Stimulated activated CD4-positive, alpha-beta T cell treated with anti-CD3 and anti-CD28 coated beads, Interleukin-1b, Interleukin-23, amount 100 ng/mL, for 24 hours (primary cell): ENCODE measurements around the gene TBX19.
"Not testable (repeated sequence)": the region's sequence is repeated elsewhere in the genome, so short reads cannot be mapped to it uniquely, and the experiment has no call there.

ENCODE experiments used
- DNase-seq, 4 experiments: peaks; one replicate each; pipeline ENCODE4 v3.0.0-alpha.2; 2020; ENCODE audit warnings: low read depth in 4 of 4, low spot score in 1 of 4

Gene TBX19

GRCh38 chr1:168354335-168355269, 73.9 kb downstream of the TBX19 start:
- DNase-seq = not testable (repeated sequence)

- DNase-seq = no peak
These were observed 79.7 kb downstream of the TBX19 start for GRCh38 chr1:168360151-168361021.

- no peak for DNase-seq
These were observed 80.6 kb downstream of the TBX19 start for GRCh38 chr1:168361252-168361651.

GRCh38 chr1:168362991-168363390, 82.3 kb downstream of the TBX19 start:
- DNase-seq = peak in 1 of 4 experiments; percentile 7
